GM21423 (cell line): ENCODE results near the gene PGLYRP2.

ENCODE experiments used
- ATAC-seq: cut with Tn5 transposase; IDR thresholded peaks from one replicate; pipeline ENCODE4 v1.9.1; 2021; ENCODE audit warnings: mild to moderate bottlenecking, moderate library complexity; ENCODE audit not compliant: unreplicated experiment

PGLYRP2 gene

GRCh38 chr19:15442142-15442920, 37.0 kb downstream of the PGLYRP2 start:
- ATAC-seq, result no peak

- ATAC-seq, result no peak
Measured at GRCh38 chr19:15441317-15441716, 38.0 kb downstream of the PGLYRP2 start.

GRCh38 chr19:15439821-15440641, 39.3 kb downstream of the PGLYRP2 start:
- ATAC-seq, result no peak

- ATAC-seq, result no peak
Measured at GRCh38 chr19:15439078-15439799, 40.1 kb downstream of the PGLYRP2 start.

GRCh38 chr19:15438577-15438976, 40.7 kb downstream of the PGLYRP2 start:
- ATAC-seq, result no peak

- ATAC-seq, result no peak
Measured at GRCh38 chr19:15438124-15438496, 41.2 kb downstream of the PGLYRP2 start.

- no peak for ATAC-seq
Measured at GRCh38 chr19:15437355-15438123, 41.8 kb downstream of the PGLYRP2 start.

- ATAC-seq, result no peak
Measured at GRCh38 chr19:15436826-15437110, 42.5 kb downstream of the PGLYRP2 start.

- no peak for ATAC-seq
Measured at GRCh38 chr19:15436012-15436825, 43.1 kb downstream of the PGLYRP2 start.

GRCh38 chr19:15433519-15434069, 45.7 kb downstream of the PGLYRP2 start:
- ATAC-seq, result no peak

- peak; percentile 73 for ATAC-seq
Measured at GRCh38 chr19:15432629-15433518, 46.4 kb downstream of the PGLYRP2 start.

GRCh38 chr19:15432018-15432494, 47.2 kb downstream of the PGLYRP2 start:
- no peak for ATAC-seq

GRCh38 chr19:15431396-15432017, 47.8 kb downstream of the PGLYRP2 start:
- ATAC-seq, result no peak

GRCh38 chr19:15430526-15431120, 48.7 kb downstream of the PGLYRP2 start:
- ATAC-seq, result no peak

GRCh38 chr19:15429825-15430467, 49.4 kb downstream of the PGLYRP2 start:
- ATAC-seq, result no peak

GRCh38 chr19:15428956-15429824, 50.1 kb downstream of the PGLYRP2 start:
- no peak for ATAC-seq
